A673 (cell line): ENCODE measurements around the gene DCC.

Source experiments
- EZH2 ChIP-seq: fragments of 200-600 bp; sonication (generic); IDR thresholded peaks from 2 replicates; pipeline ENCODE4 v1.6.1; 2017; ENCODE audit warnings: borderline replicate concordance, low read depth, mild to moderate bottlenecking, mixed read lengths, antibody characterized with exemption, low read length; ENCODE audit not compliant: poor library complexity, severe bottlenecking
- TF ChIP-seq, protein P1 (sequence below): fragments of 300-800, 200-600 bp; sonication (generic); conservative IDR thresholded peaks from 2 replicates; pipeline ENCODE4 v1.5.1; 2017; ENCODE audit warnings: low read depth, mild to moderate bottlenecking, antibody characterized with exemption, low read length, moderate library complexity, mixed read lengths

DNA sequence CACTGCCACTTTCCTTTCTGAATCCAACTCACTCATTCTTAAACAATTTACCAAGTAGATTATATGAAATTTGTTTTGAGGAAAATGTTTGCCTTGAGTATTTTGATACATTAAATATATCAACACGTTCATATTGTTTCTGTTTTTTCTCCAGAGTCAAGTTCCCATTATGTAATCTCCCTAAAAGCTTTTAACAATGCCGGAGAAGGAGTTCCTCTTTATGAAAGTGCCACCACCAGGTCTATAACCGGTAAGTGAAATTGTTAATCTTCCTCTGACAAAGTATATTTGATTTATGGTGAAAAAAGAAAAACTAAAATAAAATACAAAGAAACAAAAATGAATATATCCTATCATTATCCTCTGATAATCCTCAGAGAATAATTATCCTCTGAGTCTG lies 1045.9 kb downstream of the DCC start:
- TF ChIP-seq, protein P1, sequence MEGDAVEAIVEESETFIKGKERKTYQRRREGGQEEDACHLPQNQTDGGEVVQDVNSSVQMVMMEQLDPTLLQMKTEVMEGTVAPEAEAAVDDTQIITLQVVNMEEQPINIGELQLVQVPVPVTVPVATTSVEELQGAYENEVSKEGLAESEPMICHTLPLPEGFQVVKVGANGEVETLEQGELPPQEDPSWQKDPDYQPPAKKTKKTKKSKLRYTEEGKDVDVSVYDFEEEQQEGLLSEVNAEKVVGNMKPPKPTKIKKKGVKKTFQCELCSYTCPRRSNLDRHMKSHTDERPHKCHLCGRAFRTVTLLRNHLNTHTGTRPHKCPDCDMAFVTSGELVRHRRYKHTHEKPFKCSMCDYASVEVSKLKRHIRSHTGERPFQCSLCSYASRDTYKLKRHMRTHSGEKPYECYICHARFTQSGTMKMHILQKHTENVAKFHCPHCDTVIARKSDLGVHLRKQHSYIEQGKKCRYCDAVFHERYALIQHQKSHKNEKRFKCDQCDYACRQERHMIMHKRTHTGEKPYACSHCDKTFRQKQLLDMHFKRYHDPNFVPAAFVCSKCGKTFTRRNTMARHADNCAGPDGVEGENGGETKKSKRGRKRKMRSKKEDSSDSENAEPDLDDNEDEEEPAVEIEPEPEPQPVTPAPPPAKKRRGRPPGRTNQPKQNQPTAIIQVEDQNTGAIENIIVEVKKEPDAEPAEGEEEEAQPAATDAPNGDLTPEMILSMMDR = no peak
- no peak for TF ChIP-seq EZH2
